Glutamatergic neuron (in vitro differentiated cells): ENCODE results near the gene ZAR1L. TPM values are rescaled to one million over a fixed set of nuclear protein-coding genes. Genes with fewer than 3 reads are reported as not detected.

Source experiments
- DNase-seq: peaks from one replicate; pipeline ENCODE4 v3.0.0; 2022
- H3K27ac Mint-ChIP-seq: one replicate; pipeline ENCODE4 v1.8.0; 2020; ENCODE audit warnings: mild to moderate bottlenecking, mixed read lengths, inconsistent platforms; ENCODE audit not compliant: unreplicated experiment
- H3K27me3 Mint-ChIP-seq: one replicate; pipeline ENCODE4 v1.8.0; 2020; ENCODE audit warnings: mild to moderate bottlenecking, moderate library complexity, mixed read lengths, inconsistent platforms; ENCODE audit not compliant: unreplicated experiment
- H3K36me3 Mint-ChIP-seq: one replicate; pipeline ENCODE4 v1.8.0; 2020; ENCODE audit warnings: mild to moderate bottlenecking, mixed read lengths, inconsistent platforms; ENCODE audit not compliant: unreplicated experiment
- H3K4me1 Mint-ChIP-seq: one replicate; pipeline ENCODE4 v1.8.0; 2020; ENCODE audit warnings: mild to moderate bottlenecking, low read depth, mixed read lengths, inconsistent platforms; ENCODE audit not compliant: unreplicated experiment
- H3K4me3 Mint-ChIP-seq: one replicate; pipeline ENCODE4 v1.8.0; 2020; ENCODE audit warnings: mild to moderate bottlenecking, mixed read lengths, inconsistent platforms; ENCODE audit not compliant: unreplicated experiment
- H3K9me3 Mint-ChIP-seq: one replicate; pipeline ENCODE4 v1.8.0; 2020; ENCODE audit warnings: mild to moderate bottlenecking, moderate library complexity, mixed read lengths, inconsistent platforms; ENCODE audit not compliant: unreplicated experiment
- total RNA-seq: library from RNA; stranded (reverse); fragmentation: NEBNext Ultra II Directional; extraction: Animal tissue kit (Norgen Biotek cat#: 25700); gene quantifications from one replicate; pipeline ENCODE4 v1.2.1, GENCODE V29; 2021; ENCODE audit not compliant: unreplicated experiment
- TF ChIP-seq, protein P1 (sequence below): fragments of 200-600 bp; sonication (generic); IDR thresholded peaks from one replicate; pipeline ENCODE4 v1.5.0; 2021; ENCODE audit not compliant: partially characterized antibody, unreplicated experiment

ZAR1L gene
- total RNA-seq, 1 donor from 2014 or later: not detected

DNA sequence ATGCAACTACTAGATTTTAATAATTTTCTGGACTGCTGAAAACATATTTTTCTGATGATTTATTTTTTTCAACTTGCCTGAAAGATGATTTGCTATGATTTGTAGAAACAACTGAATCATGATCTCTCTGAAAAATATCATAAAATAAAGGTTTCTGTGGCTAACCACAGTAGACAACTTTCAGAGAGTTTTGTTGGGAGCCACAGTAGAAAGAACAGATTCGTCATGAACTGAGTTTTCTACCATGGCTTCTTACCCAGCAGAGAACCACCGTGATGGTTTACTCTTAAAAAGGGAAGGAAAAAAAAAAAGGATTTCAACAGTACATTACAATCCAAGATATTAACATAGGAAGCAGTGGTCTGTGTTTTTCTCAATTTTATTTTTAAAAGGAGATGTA, 18.0 kb downstream of the ZAR1L start:
- H3K4me1 Mint-ChIP-seq: peaks cover 22% of the 10 kb centered on the region
- no peaks in the 10 kb centered on the region for H3K9me3 Mint-ChIP-seq
- no peak overlapping the region for H3K27ac Mint-ChIP-seq
- TF ChIP-seq, protein P1, sequence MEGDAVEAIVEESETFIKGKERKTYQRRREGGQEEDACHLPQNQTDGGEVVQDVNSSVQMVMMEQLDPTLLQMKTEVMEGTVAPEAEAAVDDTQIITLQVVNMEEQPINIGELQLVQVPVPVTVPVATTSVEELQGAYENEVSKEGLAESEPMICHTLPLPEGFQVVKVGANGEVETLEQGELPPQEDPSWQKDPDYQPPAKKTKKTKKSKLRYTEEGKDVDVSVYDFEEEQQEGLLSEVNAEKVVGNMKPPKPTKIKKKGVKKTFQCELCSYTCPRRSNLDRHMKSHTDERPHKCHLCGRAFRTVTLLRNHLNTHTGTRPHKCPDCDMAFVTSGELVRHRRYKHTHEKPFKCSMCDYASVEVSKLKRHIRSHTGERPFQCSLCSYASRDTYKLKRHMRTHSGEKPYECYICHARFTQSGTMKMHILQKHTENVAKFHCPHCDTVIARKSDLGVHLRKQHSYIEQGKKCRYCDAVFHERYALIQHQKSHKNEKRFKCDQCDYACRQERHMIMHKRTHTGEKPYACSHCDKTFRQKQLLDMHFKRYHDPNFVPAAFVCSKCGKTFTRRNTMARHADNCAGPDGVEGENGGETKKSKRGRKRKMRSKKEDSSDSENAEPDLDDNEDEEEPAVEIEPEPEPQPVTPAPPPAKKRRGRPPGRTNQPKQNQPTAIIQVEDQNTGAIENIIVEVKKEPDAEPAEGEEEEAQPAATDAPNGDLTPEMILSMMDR: no peak
- DNase-seq: no peak
- no peak overlapping the region for H3K4me3 Mint-ChIP-seq
- no peaks in the 10 kb centered on the region for H3K36me3 Mint-ChIP-seq
- H3K27me3 Mint-ChIP-seq: no peaks in the 10 kb centered on the region

DNA sequence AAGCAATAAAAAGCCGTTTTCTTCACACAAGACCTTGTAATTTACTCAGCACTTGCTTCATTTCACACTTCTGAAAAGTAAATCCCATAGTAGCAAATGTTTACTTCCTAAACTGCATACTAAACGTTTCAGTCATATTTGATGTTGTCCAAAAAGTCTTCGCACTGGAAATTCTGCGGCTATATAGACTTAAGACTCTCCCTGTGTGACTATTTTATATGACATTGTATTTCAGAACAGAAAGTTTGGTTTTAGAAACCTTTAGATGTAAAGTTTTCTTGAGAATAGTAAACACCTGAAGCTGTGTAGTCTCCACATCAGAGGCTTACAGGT, 29.6 kb downstream of the ZAR1L start:
- H3K27ac Mint-ChIP-seq: no peak overlapping the region
- H3K9me3 Mint-ChIP-seq: peaks cover 2% of the 10 kb centered on the region
- no peaks in the 10 kb centered on the region for H3K4me1 Mint-ChIP-seq
- H3K4me3 Mint-ChIP-seq: no peak overlapping the region
- H3K36me3 Mint-ChIP-seq: peaks cover 2% of the 10 kb centered on the region
- no peak for DNase-seq
- TF ChIP-seq, protein P1: no peak
- H3K27me3 Mint-ChIP-seq: no peaks in the 10 kb centered on the region

DNA sequence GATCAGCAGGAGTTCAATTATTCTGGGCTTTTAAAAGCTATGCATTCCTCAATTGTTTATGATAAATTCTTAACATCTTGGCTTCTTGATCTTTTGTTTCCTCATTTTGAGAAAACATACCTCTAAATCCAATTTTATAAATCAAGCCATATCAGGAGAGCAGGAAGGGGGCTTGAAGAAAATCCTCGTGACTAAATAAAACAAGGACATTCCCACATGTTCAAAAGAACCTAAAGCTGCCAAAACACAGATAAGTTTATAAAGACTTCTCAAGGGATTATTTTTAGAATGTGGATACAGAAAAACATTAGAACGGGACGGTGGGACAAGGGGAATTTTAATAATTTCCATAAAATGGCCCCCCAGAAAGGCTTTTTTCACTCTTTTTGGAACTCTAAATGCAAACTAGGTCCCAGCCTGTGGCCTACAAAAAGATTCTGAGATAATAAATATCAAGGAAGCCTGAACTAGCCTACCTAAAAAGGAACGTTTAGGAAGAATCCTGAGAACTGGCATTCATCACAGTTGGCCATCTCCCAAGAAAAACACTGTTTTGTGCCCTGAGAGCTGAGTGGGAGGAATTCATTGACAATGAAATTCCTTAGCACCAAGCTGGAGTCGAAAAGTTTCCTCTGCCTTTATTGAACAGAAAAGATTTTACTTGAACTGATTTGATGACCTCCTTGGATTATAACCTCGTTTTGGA, 30.1 kb downstream of the ZAR1L start:
- Mint-ChIP-seq H3K4me1 (no peaks in the 10 kb centered on the region), H3K4me3 (no peak overlapping the region), H3K27ac (no peak overlapping the region), H3K27me3 (no peaks in the 10 kb centered on the region), H3K36me3 (no peaks in the 10 kb centered on the region), H3K9me3 (no peaks in the 10 kb centered on the region)
- no peak for DNase-seq
- TF ChIP-seq, protein P1: no peak

DNA sequence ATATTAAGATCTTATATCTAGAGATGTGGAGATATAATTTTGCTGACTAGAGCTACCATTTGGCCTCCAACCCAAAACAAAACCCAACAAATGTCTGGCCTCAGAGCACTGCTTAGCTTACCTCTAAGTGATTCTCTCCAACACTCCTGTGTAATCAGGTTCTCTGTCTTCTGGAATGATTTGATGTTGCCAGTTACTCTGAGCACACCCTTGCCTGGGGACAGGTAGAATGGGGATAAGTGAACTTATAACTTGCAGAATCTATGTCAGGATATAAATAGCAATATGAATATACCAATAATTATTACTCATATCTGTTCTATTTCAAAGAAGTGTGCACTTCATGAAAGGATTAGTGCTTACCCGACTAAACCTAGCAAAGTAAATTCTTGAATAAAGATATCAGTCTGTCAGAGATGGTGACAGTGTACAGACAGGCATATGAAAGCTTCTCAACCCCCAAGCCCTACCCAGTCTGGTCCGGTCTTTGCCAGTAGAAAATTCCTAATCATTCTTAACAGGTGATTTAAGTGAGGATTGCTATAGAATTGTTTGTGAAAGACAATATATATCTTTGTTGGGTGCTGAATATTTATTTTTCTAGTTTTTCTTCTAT, 33.0 kb downstream of the ZAR1L start:
- H3K9me3 Mint-ChIP-seq: no peaks in the 10 kb centered on the region
- no peak overlapping the region for H3K4me3 Mint-ChIP-seq
- no peaks in the 10 kb centered on the region for H3K4me1 Mint-ChIP-seq
- no peaks in the 10 kb centered on the region for H3K27me3 Mint-ChIP-seq
- TF ChIP-seq, protein P1: no peak
- H3K27ac Mint-ChIP-seq: no peak overlapping the region
- H3K36me3 Mint-ChIP-seq: peaks cover 4% of the 10 kb centered on the region
- DNase-seq: no peak

DNA sequence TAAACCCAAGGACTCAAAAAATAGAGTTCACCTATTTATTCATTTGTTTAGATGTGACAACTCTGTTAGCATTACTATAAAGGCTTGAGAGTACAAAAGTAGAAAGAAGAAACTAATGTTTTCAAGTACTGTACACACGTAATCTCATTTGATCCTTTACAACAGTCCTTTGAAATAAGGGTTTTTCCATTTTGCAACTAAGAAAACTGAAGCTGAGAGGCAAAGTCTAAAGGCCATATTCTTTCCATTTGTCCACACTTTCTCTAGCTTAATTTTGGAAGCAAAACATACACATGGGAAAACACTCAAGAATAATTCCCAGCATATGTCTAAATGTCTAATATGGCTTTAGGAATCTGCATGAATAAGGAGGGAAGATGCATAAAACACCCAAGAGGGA, 34.1 kb downstream of the ZAR1L start:
- H3K4me1 Mint-ChIP-seq: no peaks in the 10 kb centered on the region
- H3K27ac Mint-ChIP-seq: no peak overlapping the region
- TF ChIP-seq, protein P1: no peak
- no peak overlapping the region for H3K4me3 Mint-ChIP-seq
- H3K27me3 Mint-ChIP-seq: no peaks in the 10 kb centered on the region
- H3K36me3 Mint-ChIP-seq: peaks cover 4% of the 10 kb centered on the region
- no peaks in the 10 kb centered on the region for H3K9me3 Mint-ChIP-seq
- no peak for DNase-seq
